ENCODE data around the gene OR2V1. TPM values are rescaled to one million over a fixed set of nuclear protein-coding genes. Genes with fewer than 3 reads are reported as not detected.
A peak's percentile ranks its signal among the peaks of the same experiment; 100 is the strongest.
"Not testable (repeated sequence)": the region's sequence is repeated elsewhere in the genome, so short reads cannot be mapped to it uniquely, and the experiment has no call there.

The OR2V1 gene
- total RNA-seq, 6 donors from 2014 or later = not detected

GRCh38 chr5:181105391-181106025 is 25.5 kb downstream of the OR2V1 start:
- H3K27me3 ChIP-seq = peaks cover 0 to under 1% (median 0%) of the 10 kb centered on the region in 4 donors

GRCh38 chr5:181104606-181105390 is 26.2 kb downstream of the OR2V1 start:
- not testable (repeated sequence) for ATAC-seq (ENCODE audit: low FRiP score in 2 of 2); H3K27ac ChIP-seq; H3K9me3 ChIP-seq; H3K4me3 ChIP-seq; H3K36me3 ChIP-seq; DNase-seq; H3K27me3 ChIP-seq; H3K4me1 ChIP-seq
- WGBS, 2 donors = 69 to 81% methylated on average over 11 to 15 of the region's 20 CpGs

More at GRCh38 chr5:181105391-181106025, 25.5 kb downstream of the OR2V1 start:
- Histone ChIP-seq H3K27ac (no peak overlapping the region), H3K4me1 (peaks cover 0 to 3% (median under 1%) of the 10 kb centered on the region in 4 donors), H3K9me3 (no peaks in the 10 kb centered on the region), H3K4me3 (no peak overlapping the region), H3K36me3 (no peaks in the 10 kb centered on the region)
- TF ChIP-seq CTCF (IDR thresholded peaks at IDR 0.05) (no peak), EP300 (IDR thresholded peaks at IDR 0.05) (no peak), POLR2AphosphoS5 (IDR thresholded peaks at IDR 0.05) (no peak), POLR2A (IDR thresholded peaks at IDR 0.05) (no peak)
- ATAC-seq (ENCODE audit: low FRiP score in 2 of 2) = no peak
- 83 to 85% methylated on average over 7 of the region's 7 CpGs for WGBS, 2 donors
- DNase-seq = no peak

GRCh38 chr5:181104259-181104568 is 26.8 kb downstream of the OR2V1 start:
- WGBS, 2 donors = 6 to 17% methylated on average over 4 to 5 of the region's 5 CpGs
- ATAC-seq (ENCODE audit: low FRiP score in 2 of 2) = peak in 1 of 2 donors; percentile 21
- H3K4me1 ChIP-seq, H3K9me3 ChIP-seq, H3K36me3 ChIP-seq, H3K4me3 ChIP-seq, H3K27ac ChIP-seq, DNase-seq: not testable (repeated sequence)
- H3K27me3 ChIP-seq = peaks cover 0 to 10% (median 5%) of the 10 kb centered on the region in 4 donors

- H3K36me3 ChIP-seq; H3K9me3 ChIP-seq; DNase-seq; H3K4me3 ChIP-seq; H3K27ac ChIP-seq; ATAC-seq (ENCODE audit: low FRiP score in 2 of 2): not testable (repeated sequence)
- no CpG with 5 or more reads among the region's 30 CpGs for WGBS, 2 donors
- H3K4me1 ChIP-seq = peaks cover 0 to 14% (median 5%) of the 10 kb centered on the region in 4 donors
- H3K27me3 ChIP-seq = peaks cover 0 to 15% (median 7%) of the 10 kb centered on the region in 4 donors
These were observed 28.9 kb downstream of the OR2V1 start for GRCh38 chr5:181101930-181102674.

GRCh38 chr5:181101030-181101641 is 29.8 kb downstream of the OR2V1 start:
- H3K4me1 ChIP-seq = peaks cover 0 to 14% (median 5%) of the 10 kb centered on the region in 4 donors
- not testable (repeated sequence) for H3K27ac ChIP-seq; H3K4me3 ChIP-seq; ATAC-seq (ENCODE audit: low FRiP score in 2 of 2); H3K36me3 ChIP-seq; H3K9me3 ChIP-seq
- DNase-seq = peak in 1 of 2 donors; percentile 83
- peaks cover 0 to 15% (median 7%) of the 10 kb centered on the region in 4 donors for H3K27me3 ChIP-seq
- WGBS, 2 donors = no CpG with 5 or more reads among the region's 54 CpGs

GRCh38 chr5:181100121-181100875 is 30.7 kb downstream of the OR2V1 start:
- WGBS, 2 donors = 21 to 25% methylated on average over 3 to 15 of the region's 62 CpGs
- H3K36me3 ChIP-seq = no peaks in the 10 kb centered on the region
- peak in 1 of 2 donors; percentile 84 for DNase-seq
- peaks cover 0 to 14% (median 5%) of the 10 kb centered on the region in 4 donors for H3K4me1 ChIP-seq
- no peak overlapping the region for H3K4me3 ChIP-seq
- ATAC-seq (ENCODE audit: low FRiP score in 2 of 2) = no peak
- peaks cover 0 to 15% (median 7%) of the 10 kb centered on the region in 4 donors for H3K27me3 ChIP-seq
- TF ChIP-seq CTCF (IDR thresholded peaks at IDR 0.05) = no peak
- no peak for TF ChIP-seq POLR2AphosphoS5 (IDR thresholded peaks at IDR 0.05)
- TF ChIP-seq POLR2A (IDR thresholded peaks at IDR 0.05) = no peak
- TF ChIP-seq EP300 (IDR thresholded peaks at IDR 0.05) = no peak
- no peaks in the 10 kb centered on the region for H3K9me3 ChIP-seq
- no peak overlapping the region for H3K27ac ChIP-seq

All from upper lobe of left lung (tissue), 6 donors.